ENCODE measurements around the gene STAM2. TPM values are rescaled to one million over a fixed set of nuclear protein-coding genes. Genes with fewer than 3 reads are reported as not detected.

Gene STAM2
- total RNA-seq, 6 donors from 2014 or later = 13.5 to 56.0 (median 31.4) TPM

GRCh38 chr2:152078023-152078422, 97.5 kb downstream of the STAM2 start:
- Histone ChIP-seq H3K9me3 (no peaks in the 10 kb centered on the region), H3K27ac (no peak overlapping the region), H3K4me1 (no peaks in the 10 kb centered on the region), H3K36me3 (no peaks in the 10 kb centered on the region), H3K27me3 (no peaks in the 10 kb centered on the region), H3K4me3 (no peak overlapping the region)
- WGBS, 2 donors = 91 to 95% methylated on average over 9 of the region's 9 CpGs
- DNase-seq = no peak
- ATAC-seq (ENCODE audit: low FRiP score in 2 of 2) = no peak
- TF ChIP-seq POLR2AphosphoS5 (IDR thresholded peaks at IDR 0.05) (no peak), POLR2A (IDR thresholded peaks at IDR 0.05) (no peak), CTCF (IDR thresholded peaks at IDR 0.05) (no peak), EP300 (IDR thresholded peaks at IDR 0.05) (no peak)

DNA sequence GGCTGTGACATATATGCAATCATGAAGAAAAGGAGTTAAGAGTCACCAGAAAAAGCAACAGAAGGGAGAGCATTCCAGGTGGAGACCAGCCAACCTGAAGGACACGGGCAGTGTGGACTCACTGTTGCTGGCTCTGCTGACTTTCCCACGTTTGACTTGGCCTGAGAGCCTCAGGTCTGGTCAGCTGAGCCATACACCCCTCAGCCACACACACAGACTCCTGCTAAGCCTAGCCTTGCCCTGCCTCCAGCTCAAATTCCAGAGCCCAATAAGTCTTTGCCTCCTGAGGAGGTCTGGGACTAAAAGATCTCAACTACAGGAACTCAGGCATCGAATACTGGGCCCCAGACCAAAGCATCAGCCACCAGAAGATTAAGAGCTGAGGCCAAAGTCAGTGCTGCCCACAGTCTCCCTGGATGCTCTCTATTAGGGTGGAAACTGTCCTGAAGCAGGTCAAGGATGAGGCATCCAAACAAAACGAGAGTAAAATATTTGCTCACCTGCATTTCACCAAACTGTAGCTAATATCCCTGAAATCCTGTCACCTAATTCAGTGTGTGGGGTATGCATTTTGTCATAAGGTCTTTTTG, 100.0 kb downstream of the STAM2 start:
- WGBS, 2 donors = 44 to 57% methylated on average over 3 to 4 of the region's 4 CpGs
- peak in 1 of 2 donors; percentile 23 for ATAC-seq (ENCODE audit: low FRiP score in 2 of 2)
- H3K9me3 ChIP-seq = no peaks in the 10 kb centered on the region
- no peak overlapping the region for H3K27ac ChIP-seq
- H3K4me1 ChIP-seq = no peaks in the 10 kb centered on the region
- H3K36me3 ChIP-seq = no peaks in the 10 kb centered on the region
- no peak for TF ChIP-seq CTCF (IDR thresholded peaks at IDR 0.05)
- TF ChIP-seq POLR2AphosphoS5 (IDR thresholded peaks at IDR 0.05) = no peak
- TF ChIP-seq EP300 (IDR thresholded peaks at IDR 0.05) = no peak
- TF ChIP-seq POLR2A (IDR thresholded peaks at IDR 0.05) = no peak
- H3K27me3 ChIP-seq = no peaks in the 10 kb centered on the region
- no peak for DNase-seq
- no peak overlapping the region for H3K4me3 ChIP-seq

DNA sequence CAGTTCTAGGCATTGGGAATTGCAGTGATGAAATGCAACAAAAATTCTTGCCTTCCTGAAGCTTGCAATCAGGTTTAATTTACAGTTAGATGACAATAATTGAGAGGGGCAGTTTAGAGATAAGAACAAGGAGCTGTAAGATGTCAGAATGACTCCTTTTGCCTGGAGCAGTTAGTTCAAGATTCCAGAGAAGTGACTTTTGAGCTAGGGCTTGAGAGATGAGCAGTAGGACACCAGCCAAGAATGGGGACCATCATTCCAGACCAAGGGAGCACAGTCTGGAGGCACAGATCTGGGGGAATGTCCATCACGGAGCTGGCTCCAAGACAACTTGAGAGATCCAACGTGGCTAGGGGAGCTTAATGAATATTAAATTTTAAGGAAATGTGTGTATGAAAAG, 103.6 kb downstream of the STAM2 start:
- ATAC-seq (ENCODE audit: low FRiP score in 2 of 2) = no peak
- H3K27ac ChIP-seq = no peak overlapping the region
- DNase-seq = no peak
- WGBS, 2 donors = 79 to 88% methylated on average over 2 of the region's 2 CpGs
- H3K36me3 ChIP-seq = no peaks in the 10 kb centered on the region
- no peak for TF ChIP-seq POLR2A (IDR thresholded peaks at IDR 0.05)
- TF ChIP-seq EP300 (IDR thresholded peaks at IDR 0.05) = no peak
- TF ChIP-seq CTCF (IDR thresholded peaks at IDR 0.05) = no peak
- no peak for TF ChIP-seq POLR2AphosphoS5 (IDR thresholded peaks at IDR 0.05)
- no peak overlapping the region for H3K4me3 ChIP-seq
- H3K27me3 ChIP-seq = no peaks in the 10 kb centered on the region
- no peaks in the 10 kb centered on the region for H3K9me3 ChIP-seq
- peaks cover 0 to 10% (median 0%) of the 10 kb centered on the region in 4 donors for H3K4me1 ChIP-seq

GRCh38 chr2:152071518-152071917, 104.0 kb downstream of the STAM2 start:
- Histone ChIP-seq H3K36me3 (no peaks in the 10 kb centered on the region), H3K4me1 (peaks cover 0 to 10% (median 0%) of the 10 kb centered on the region in 4 donors), H3K9me3 (no peaks in the 10 kb centered on the region), H3K4me3 (no peak overlapping the region), H3K27ac (no peak overlapping the region), H3K27me3 (no peaks in the 10 kb centered on the region)
- WGBS, 2 donors = 83 to 94% methylated on average over 1 of the region's 1 CpG
- TF ChIP-seq POLR2AphosphoS5 (IDR thresholded peaks at IDR 0.05) = no peak
- TF ChIP-seq POLR2A (IDR thresholded peaks at IDR 0.05) = no peak
- no peak for TF ChIP-seq CTCF (IDR thresholded peaks at IDR 0.05)
- TF ChIP-seq EP300 (IDR thresholded peaks at IDR 0.05) = no peak
- ATAC-seq (ENCODE audit: low FRiP score in 2 of 2) (no peak), DNase-seq (no peak)

GRCh38 chr2:152071092-152071491, 104.5 kb downstream of the STAM2 start:
- Histone ChIP-seq H3K4me1 (peaks cover 0 to 10% (median 0%) of the 10 kb centered on the region in 4 donors), H3K4me3 (no peak overlapping the region), H3K9me3 (no peaks in the 10 kb centered on the region), H3K27me3 (no peaks in the 10 kb centered on the region), H3K27ac (no peak overlapping the region), H3K36me3 (no peaks in the 10 kb centered on the region)
- no peak for ATAC-seq (ENCODE audit: low FRiP score in 2 of 2)
- DNase-seq = no peak
- 55 to 59% methylated on average over 1 of the region's 1 CpG for WGBS, 2 donors
- TF ChIP-seq POLR2AphosphoS5 (IDR thresholded peaks at IDR 0.05) (no peak), EP300 (IDR thresholded peaks at IDR 0.05) (no peak), CTCF (IDR thresholded peaks at IDR 0.05) (no peak), POLR2A (IDR thresholded peaks at IDR 0.05) (no peak)
